OCI-LY1 (cell line): ENCODE measurements around the gene CREB5.

Experiments used
- H2AFZ ChIP-seq: fragments of 200-600 bp; sonication (generic), shearing (Covaris generic); 2 replicates; pipeline ENCODE4 v1.6.0; 2014; ENCODE audit warnings: antibody characterized with exemption, mild to moderate bottlenecking, low read length
- H3F3A ChIP-seq: fragments of 200-600 bp; sonication (generic), shearing (Covaris generic); 2 replicates; pipeline ENCODE4 v1.6.0; 2014; ENCODE audit warnings: mild to moderate bottlenecking, antibody characterized with exemption, low read length, moderate library complexity; ENCODE audit not compliant: insufficient read depth
- H3K27ac ChIP-seq: fragments of 200-600 bp; sonication (generic); 2 replicates; pipeline ENCODE4 v1.5.1; 2014; ENCODE audit warnings: low read length, mixed run types, mild to moderate bottlenecking, low read depth; ENCODE audit not compliant: poor library complexity, severe bottlenecking
- H3K27me3 ChIP-seq: fragments of 200-600 bp; sonication (generic); 2 replicates; pipeline ENCODE4 v1.6.0; 2014; ENCODE audit warnings: antibody characterized with exemption, mild to moderate bottlenecking, low read length, moderate library complexity; ENCODE audit not compliant: insufficient read depth
- H3K36me3 ChIP-seq: fragments of 200-600 bp; sonication (generic); 2 replicates; pipeline ENCODE4 v1.6.1; 2014; ENCODE audit warnings: mild to moderate bottlenecking, antibody characterized with exemption, low read length, moderate library complexity, mixed read lengths; ENCODE audit not compliant: insufficient read depth
- H3K4me1 ChIP-seq: fragments of 200-600 bp; sonication (generic); 2 replicates; pipeline ENCODE4 v1.5.1; 2014; ENCODE audit warnings: mild to moderate bottlenecking, low read length, moderate library complexity; ENCODE audit not compliant: insufficient read depth, severe bottlenecking
- H3K4me2 ChIP-seq: fragments of 200-600 bp; sonication (generic), shearing (Covaris generic); 2 replicates; pipeline ENCODE4 v1.6.1; 2014; ENCODE audit warnings: low read length
- H3K4me3 ChIP-seq: fragments of 200-600 bp; sonication (generic); 2 replicates; pipeline ENCODE4 v1.5.1; 2014; ENCODE audit warnings: low read length, low read depth, mild to moderate bottlenecking, mixed read lengths; ENCODE audit not compliant: poor library complexity, severe bottlenecking
- H3K79me2 ChIP-seq: fragments of 200-600 bp; shearing (Covaris generic); 2 replicates; pipeline ENCODE4 v1.6.1; 2016; ENCODE audit warnings: mixed run types, low read length, mixed read lengths; ENCODE audit not compliant: insufficient read depth
- H3K9ac ChIP-seq: fragments of 200-600 bp; sonication (generic), shearing (Covaris generic); 2 replicates; pipeline ENCODE4 v1.6.1; 2014; ENCODE audit warnings: mild to moderate bottlenecking, low read length, mixed read lengths
- H3K9me2 ChIP-seq: fragments of 200-600 bp; sonication (generic), shearing (Covaris generic); 2 replicates; pipeline ENCODE4 v1.6.1; 2014; ENCODE audit warnings: low read depth, mild to moderate bottlenecking, low read length, mixed read lengths
- H3K9me3 ChIP-seq: fragments of 200-600 bp; shearing (Covaris generic); 2 replicates; pipeline ENCODE4 v1.6.1; 2014; ENCODE audit warnings: low read length, mixed read lengths
- H4K20me1 ChIP-seq: fragments of 200-600 bp; sonication (generic), shearing (Covaris generic); 2 replicates; pipeline ENCODE4 v1.6.0; 2016; ENCODE audit warnings: mild to moderate bottlenecking, low read length; ENCODE audit not compliant: insufficient read depth
- EZH2 ChIP-seq: fragments of 200-600 bp; sonication (generic), shearing (Covaris generic); IDR thresholded peaks from 2 replicates; pipeline ENCODE4 v1.8.0; 2017; ENCODE audit warnings: borderline replicate concordance, mixed run types, mild to moderate bottlenecking, antibody characterized with exemption, low read length, moderate library complexity, mixed read lengths
- TF ChIP-seq, protein P1 (sequence below): fragments of 200-600 bp; sonication (generic), shearing (Covaris generic); IDR thresholded peaks from 2 replicates; pipeline ENCODE4 v1.5.1; 2017; ENCODE audit warnings: mild to moderate bottlenecking, antibody characterized with exemption, low read length, moderate library complexity, mixed read lengths

Gene CREB5

DNA sequence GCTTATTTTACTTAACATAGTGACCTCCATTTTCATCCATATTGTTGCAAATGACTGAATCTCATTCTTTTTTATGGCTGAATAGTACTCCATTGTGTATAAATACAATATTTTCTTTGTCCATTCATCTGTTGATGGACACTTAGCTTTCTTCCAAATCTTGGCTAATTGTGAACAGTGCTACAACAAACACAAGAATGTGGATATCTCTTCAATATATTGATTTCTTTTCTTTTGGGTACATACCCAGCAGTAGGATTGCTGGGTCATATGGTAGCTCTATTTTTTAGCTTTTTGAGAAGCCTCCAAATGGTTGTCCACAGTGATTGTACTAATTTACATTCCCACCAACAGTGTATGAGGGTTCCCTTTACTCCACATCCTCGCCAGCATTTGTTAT, 58.0 kb downstream of the CREB5 start:
- Histone ChIP-seq H3K4me2 (no peak overlapping the region), H2AFZ (no peak overlapping the region), H3K9ac (no peak overlapping the region), H3K36me3 (no peaks in the 10 kb centered on the region), H3K4me3 (no peak overlapping the region), H3K27ac (no peak overlapping the region), H3K27me3 (no peaks in the 10 kb centered on the region), H3F3A (no peaks in the 10 kb centered on the region), H3K9me3 (no peaks in the 10 kb centered on the region), H3K79me2 (no peaks in the 10 kb centered on the region), H4K20me1 (no peaks in the 10 kb centered on the region), H3K9me2 (no peaks in the 10 kb centered on the region), H3K4me1 (no peaks in the 10 kb centered on the region)
- TF ChIP-seq, protein P1, sequence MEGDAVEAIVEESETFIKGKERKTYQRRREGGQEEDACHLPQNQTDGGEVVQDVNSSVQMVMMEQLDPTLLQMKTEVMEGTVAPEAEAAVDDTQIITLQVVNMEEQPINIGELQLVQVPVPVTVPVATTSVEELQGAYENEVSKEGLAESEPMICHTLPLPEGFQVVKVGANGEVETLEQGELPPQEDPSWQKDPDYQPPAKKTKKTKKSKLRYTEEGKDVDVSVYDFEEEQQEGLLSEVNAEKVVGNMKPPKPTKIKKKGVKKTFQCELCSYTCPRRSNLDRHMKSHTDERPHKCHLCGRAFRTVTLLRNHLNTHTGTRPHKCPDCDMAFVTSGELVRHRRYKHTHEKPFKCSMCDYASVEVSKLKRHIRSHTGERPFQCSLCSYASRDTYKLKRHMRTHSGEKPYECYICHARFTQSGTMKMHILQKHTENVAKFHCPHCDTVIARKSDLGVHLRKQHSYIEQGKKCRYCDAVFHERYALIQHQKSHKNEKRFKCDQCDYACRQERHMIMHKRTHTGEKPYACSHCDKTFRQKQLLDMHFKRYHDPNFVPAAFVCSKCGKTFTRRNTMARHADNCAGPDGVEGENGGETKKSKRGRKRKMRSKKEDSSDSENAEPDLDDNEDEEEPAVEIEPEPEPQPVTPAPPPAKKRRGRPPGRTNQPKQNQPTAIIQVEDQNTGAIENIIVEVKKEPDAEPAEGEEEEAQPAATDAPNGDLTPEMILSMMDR: no peak
- no peak for TF ChIP-seq EZH2

DNA sequence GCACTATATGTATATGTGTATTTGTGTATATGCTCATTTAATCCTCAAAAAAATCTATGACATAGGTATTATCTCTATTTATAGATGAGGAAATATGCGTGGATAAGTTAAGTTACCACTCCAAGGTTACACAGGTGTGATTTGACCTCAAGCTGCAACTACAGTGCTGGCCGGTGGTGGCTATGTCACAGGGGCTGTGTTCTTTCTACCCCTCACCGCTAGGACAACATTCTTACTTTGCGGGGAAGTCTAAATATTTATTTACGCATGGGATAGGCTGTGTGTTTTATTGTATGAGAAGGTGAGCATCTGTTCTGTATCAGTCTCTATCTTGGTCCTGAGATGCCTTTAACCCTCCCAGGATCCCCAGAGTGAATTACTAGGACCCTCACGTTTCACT, 60.0 kb downstream of the CREB5 start:
- Histone ChIP-seq H3K4me1 (no peaks in the 10 kb centered on the region), H2AFZ (no peak overlapping the region), H3K79me2 (no peaks in the 10 kb centered on the region), H3K4me3 (no peak overlapping the region), H4K20me1 (no peaks in the 10 kb centered on the region), H3K36me3 (no peaks in the 10 kb centered on the region), H3K27ac (no peak overlapping the region), H3K9me3 (no peaks in the 10 kb centered on the region), H3K4me2 (no peak overlapping the region), H3K9me2 (no peaks in the 10 kb centered on the region), H3K27me3 (0 out of 2 replicates have a peak, but pooled peaks cover 5% of the 10 kb centered on the region), H3F3A (no peaks in the 10 kb centered on the region), H3K9ac (no peak overlapping the region)
- no peak for TF ChIP-seq EZH2
- TF ChIP-seq, protein P1: peak; percentile 27; the same call in 1 of the 2 replicates

DNA sequence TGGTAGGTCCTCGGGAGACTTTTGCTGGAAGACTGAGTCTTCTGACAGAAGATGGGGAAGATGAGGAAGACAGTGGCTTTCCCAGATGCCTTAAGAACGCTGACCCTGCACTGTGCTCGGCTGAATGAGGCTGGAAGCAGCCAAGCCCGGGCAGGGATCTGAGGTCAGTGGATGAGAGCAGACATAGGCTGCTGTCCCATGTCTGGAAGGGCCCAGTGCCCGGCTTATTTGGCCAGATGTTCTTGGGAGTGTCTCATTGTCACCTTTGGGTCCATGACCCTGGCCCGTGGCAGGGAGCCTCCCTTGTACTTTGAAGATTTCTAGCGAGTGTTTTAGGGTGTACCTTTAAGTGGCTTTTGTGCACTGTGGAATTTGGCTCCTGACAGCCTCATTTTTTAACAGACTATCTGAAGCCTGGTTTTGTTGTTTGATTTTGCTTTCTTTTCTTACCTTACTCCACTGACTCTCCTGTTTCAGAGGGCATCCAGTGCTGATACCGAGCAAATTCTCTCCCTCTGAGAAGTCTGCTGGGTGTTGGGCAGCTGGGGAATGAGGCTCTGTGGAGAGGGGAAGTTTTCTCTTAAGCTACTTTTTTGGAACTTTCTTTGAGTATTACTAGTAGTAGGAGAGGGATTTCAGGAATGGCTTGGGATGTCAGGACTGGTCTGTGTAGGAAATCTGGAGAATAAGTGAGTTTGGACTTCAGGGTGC, 61.4 kb downstream of the CREB5 start:
- H3K27ac ChIP-seq: no peak overlapping the region
- no peak overlapping the region for H3K9ac ChIP-seq
- H3K36me3 ChIP-seq: no peaks in the 10 kb centered on the region
- H4K20me1 ChIP-seq: no peaks in the 10 kb centered on the region
- H3K79me2 ChIP-seq: no peaks in the 10 kb centered on the region
- no peak for TF ChIP-seq EZH2
- TF ChIP-seq, protein P1: no peak
- H3K4me3 ChIP-seq: no peak overlapping the region
- no peak overlapping the region for H3K4me2 ChIP-seq
- H3F3A ChIP-seq: no peaks in the 10 kb centered on the region
- no peaks in the 10 kb centered on the region for H3K9me2 ChIP-seq
- H3K4me1 ChIP-seq: no peaks in the 10 kb centered on the region
- 0 out of 2 replicates have a peak, but pooled peaks cover 5% of the 10 kb centered on the region for H3K27me3 ChIP-seq
- H2AFZ ChIP-seq: no peak overlapping the region
- no peaks in the 10 kb centered on the region for H3K9me3 ChIP-seq
